ENCODE results near the gene HTR7. TPM values are rescaled to one million over a fixed set of nuclear protein-coding genes. Genes with fewer than 3 reads are reported as not detected.
"Not testable (repeated sequence)": the region's sequence is repeated elsewhere in the genome, so short reads cannot be mapped to it uniquely, and the experiment has no call there.

The HTR7 gene
- total and polyA plus RNA-seq, 2 donors from 2014 or later: 0.38 TPM; not detected in 1

DNA sequence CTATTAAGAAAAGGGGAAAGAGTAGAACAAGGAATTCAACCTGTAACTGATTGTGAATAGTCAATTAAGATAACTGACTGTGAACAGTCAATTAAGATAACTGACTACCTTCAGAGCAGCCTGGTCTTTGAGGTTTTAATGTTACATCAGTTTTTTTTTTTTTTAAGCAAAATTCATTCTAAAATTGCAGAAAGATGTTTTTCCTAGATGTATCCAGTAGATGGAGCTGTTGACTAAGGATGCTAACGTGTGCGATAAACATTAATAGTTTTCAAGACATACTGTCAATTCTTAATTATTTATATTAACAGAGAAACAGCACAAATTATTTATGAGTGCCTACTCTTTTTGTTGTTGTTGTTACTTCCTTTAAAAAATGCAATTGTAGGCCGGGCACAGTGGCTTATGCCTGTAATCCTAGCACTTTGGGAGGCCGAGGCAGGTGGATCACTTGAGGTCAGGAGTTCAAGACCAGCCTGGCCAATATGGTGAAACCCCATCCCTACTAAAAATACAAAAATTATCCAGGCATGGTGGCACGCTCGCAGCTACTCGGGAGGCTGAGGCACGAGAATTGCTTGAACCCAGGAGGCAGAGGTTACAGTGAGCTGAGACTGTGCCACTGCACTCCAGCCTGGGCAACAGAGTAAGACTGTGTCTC lies 22.4 kb upstream of the HTR7 start:
- H3K4me1 ChIP-seq (ENCODE audit: control insufficient read depth in 2 of 3, insufficient read depth in 2 of 3, low read depth in 1 of 3, low read length in 3 of 3); intact Hi-C loops (cut with DNase I); H3K4me3 ChIP-seq (ENCODE audit: low read length in 3 of 3); H3K9me3 ChIP-seq (ENCODE audit: control insufficient read depth in 2 of 3, insufficient read depth in 1 of 3, low read length in 3 of 3); H3K27ac ChIP-seq (ENCODE audit: low read depth in 2 of 2, low read length in 2 of 2); H3K27me3 ChIP-seq (ENCODE audit: control insufficient read depth, insufficient read depth, low read length); H3K9ac ChIP-seq (ENCODE audit: low read length in 3 of 3): not testable (repeated sequence)
- TF ChIP-seq, protein P1, sequence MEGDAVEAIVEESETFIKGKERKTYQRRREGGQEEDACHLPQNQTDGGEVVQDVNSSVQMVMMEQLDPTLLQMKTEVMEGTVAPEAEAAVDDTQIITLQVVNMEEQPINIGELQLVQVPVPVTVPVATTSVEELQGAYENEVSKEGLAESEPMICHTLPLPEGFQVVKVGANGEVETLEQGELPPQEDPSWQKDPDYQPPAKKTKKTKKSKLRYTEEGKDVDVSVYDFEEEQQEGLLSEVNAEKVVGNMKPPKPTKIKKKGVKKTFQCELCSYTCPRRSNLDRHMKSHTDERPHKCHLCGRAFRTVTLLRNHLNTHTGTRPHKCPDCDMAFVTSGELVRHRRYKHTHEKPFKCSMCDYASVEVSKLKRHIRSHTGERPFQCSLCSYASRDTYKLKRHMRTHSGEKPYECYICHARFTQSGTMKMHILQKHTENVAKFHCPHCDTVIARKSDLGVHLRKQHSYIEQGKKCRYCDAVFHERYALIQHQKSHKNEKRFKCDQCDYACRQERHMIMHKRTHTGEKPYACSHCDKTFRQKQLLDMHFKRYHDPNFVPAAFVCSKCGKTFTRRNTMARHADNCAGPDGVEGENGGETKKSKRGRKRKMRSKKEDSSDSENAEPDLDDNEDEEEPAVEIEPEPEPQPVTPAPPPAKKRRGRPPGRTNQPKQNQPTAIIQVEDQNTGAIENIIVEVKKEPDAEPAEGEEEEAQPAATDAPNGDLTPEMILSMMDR (IDR thresholded peaks at IDR 0.05; ENCODE audit: borderline replicate concordance, extremely low read depth, insufficient read depth): peak; percentile 46
- DNase-seq (peak in 1 of 5 donors; percentile 52), FAIRE-seq (peak; percentile 93)
- H3K36me3 ChIP-seq (ENCODE audit: control insufficient read depth in 2 of 3, insufficient read depth in 3 of 3, low read length in 3 of 3): peaks cover 4 to 20% (median 18%) of the 10 kb centered on the region in 3 donors

DNA sequence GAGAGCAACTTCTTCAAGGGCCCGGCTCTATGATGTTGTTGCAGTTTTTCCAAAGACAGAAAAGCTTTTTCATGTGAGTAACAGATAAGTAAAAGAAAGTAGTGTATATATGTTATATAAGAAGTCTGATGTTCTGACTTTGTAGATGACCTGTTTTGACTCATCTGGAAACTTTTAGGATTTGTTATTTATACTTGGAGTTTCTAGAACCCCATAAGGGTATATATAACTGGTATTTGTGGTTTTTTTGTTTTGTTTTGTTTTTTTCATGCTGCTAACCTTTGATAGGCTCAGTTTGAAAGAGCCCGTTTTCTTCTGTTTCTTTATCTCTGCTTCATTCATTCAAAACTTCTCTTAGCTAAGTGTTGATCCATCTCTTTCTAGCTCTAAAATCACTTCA lies 21.2 kb upstream of the HTR7 start:
- H3K4me3 ChIP-seq (ENCODE audit: low read length in 3 of 3): no peak overlapping the region
- DNase-seq: no peak
- H3K4me1 ChIP-seq (ENCODE audit: control insufficient read depth in 2 of 3, insufficient read depth in 2 of 3, low read depth in 1 of 3, low read length in 3 of 3): no peaks in the 10 kb centered on the region
- FAIRE-seq: no peak
- intact Hi-C loops (cut with DNase I): no loop called here
- H3K36me3 ChIP-seq (ENCODE audit: control insufficient read depth in 2 of 3, insufficient read depth in 3 of 3, low read length in 3 of 3): peaks cover 4 to 20% (median 18%) of the 10 kb centered on the region in 3 donors
- H3K9ac ChIP-seq (ENCODE audit: low read length in 3 of 3): no peak overlapping the region
- H3K27me3 ChIP-seq (ENCODE audit: control insufficient read depth, insufficient read depth, low read length): no peaks in the 10 kb centered on the region
- no peaks in the 10 kb centered on the region for H3K9me3 ChIP-seq (ENCODE audit: control insufficient read depth in 2 of 3, insufficient read depth in 1 of 3, low read length in 3 of 3)
- no peak overlapping the region for H3K27ac ChIP-seq (ENCODE audit: low read depth in 2 of 2, low read length in 2 of 2)
- TF ChIP-seq, protein P1 (IDR thresholded peaks at IDR 0.05; ENCODE audit: borderline replicate concordance, extremely low read depth, insufficient read depth): no peak

DNA sequence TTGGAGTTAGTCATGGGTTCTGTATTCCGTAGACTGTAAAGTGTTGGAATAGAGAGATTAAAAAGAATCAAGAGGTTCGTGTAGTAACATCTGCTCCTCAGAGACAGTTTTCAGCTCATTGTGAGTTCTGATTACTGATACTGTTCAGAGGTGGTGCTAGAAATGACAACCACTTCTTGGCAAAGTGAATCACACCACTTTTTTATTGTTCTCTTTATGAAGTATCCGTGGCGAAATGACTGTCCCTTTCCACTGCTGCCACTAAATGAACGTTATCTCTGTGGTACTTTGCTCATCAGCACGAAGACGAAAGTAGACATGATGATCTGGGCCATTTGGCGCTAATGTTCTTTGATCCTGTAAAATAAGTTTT lies 14.8 kb upstream of the HTR7 start:
- Histone ChIP-seq H3K4me1 (ENCODE audit: control insufficient read depth in 2 of 3, insufficient read depth in 2 of 3, low read depth in 1 of 3, low read length in 3 of 3) (peaks cover 0 to 8% (median 4%) of the 10 kb centered on the region in 3 donors), H3K27me3 (ENCODE audit: control insufficient read depth, insufficient read depth, low read length) (no peaks in the 10 kb centered on the region), H3K9ac (ENCODE audit: low read length in 3 of 3) (peak overlapping the region; percentile 45 to 80 (median 79)), H3K4me3 (ENCODE audit: low read length in 3 of 3) (peak overlapping the region; percentile 73 to 94 (median 90)), H3K36me3 (ENCODE audit: control insufficient read depth in 2 of 3, insufficient read depth in 3 of 3, low read length in 3 of 3) (peaks cover 4 to 11% (median 10%) of the 10 kb centered on the region in 3 donors), H3K9me3 (ENCODE audit: control insufficient read depth in 2 of 3, insufficient read depth in 1 of 3, low read length in 3 of 3) (peaks cover 0 to 3% (median 0%) of the 10 kb centered on the region in 3 donors), H3K27ac (ENCODE audit: low read depth in 2 of 2, low read length in 2 of 2) (no peak overlapping the region)
- TF ChIP-seq, protein P1 (IDR thresholded peaks at IDR 0.05; ENCODE audit: borderline replicate concordance, extremely low read depth, insufficient read depth): no peak
- DNase-seq (no peak), FAIRE-seq (no peak)
- intact Hi-C loops (cut with DNase I): no loop called here

All from kidney (tissue), 14 donors.